Heart left ventricle (tissue), 13 donors: Measurements from ENCODE around the gene STK26.

Experiments used
- CTCF ChIP-seq, 12 donors: fragments of 200-600 bp; sonication (generic) in 4 of 12; IDR thresholded peaks; one replicate each; pipeline versions ENCODE4 v1.5.0 to v1.8.0; 2018 to 2022; ENCODE audit warnings: antibody characterized with exemption in 12 of 12, mild to moderate bottlenecking in 5 of 12
- POLR2A ChIP-seq, 2 donors: fragments of 450-650 bp; IDR thresholded peaks; one replicate each; pipeline ENCODE4 v1.6.1; 2017; ENCODE audit warnings: antibody characterized with exemption in 2 of 2, mild to moderate bottlenecking in 2 of 2, moderate library complexity in 2 of 2
- donor health status: ischemic (EF 13 %, LVEDD 7.1; RV severe dilation, severe dysfunction).
- donor health status: DM: no; HTN: yes; CAD: no.
- donor health status: DM: no; HTN: no; CAD: no.
- donor health status: ischemic (EF 25% LVEDD 6.9; RV normal size, moderate dysfunction).
- donor health status: ischemic (EF 25% LVEDD 5.7; RV mildly dilated, moderate dysfunction).
- donor health status: ischemic (EF 35%, LVEDD 5.7; RV mildly dilated, moderate dysfunction).
- donor health status: nonischemic (EF 11% LVEDD 7.7; RV severe dilation, severe dysfunction).
- donor health status: DM: yes; HTN: yes; CAD: no.
- donor health status: PGD.
- donor health status: ischemic (EF 29% LVEDD 5.4; RV normal size, mild dysfunction).
- donor health status: nonischemic (EF 23%, LVEDD 6.1; RV moderate dilation, normal function).

DNA sequence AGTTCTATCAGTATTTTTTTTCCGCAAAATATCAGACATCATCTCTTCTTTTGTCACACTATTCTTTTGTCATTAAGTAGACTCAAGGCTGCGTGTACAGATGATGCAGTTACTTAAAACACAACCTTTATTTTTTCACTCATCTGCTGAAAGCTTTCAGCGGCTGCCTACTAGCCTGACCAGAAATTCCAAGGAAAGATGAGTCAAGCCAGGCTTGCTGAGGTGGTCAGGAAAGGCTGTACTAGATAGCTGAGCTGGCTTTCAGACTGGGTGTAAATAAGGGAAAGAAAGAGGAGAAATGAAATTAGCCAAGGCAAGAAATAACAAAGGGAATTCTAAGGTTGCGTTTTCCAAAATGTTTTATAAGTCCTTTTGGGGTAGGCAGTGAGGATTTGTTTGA is 17.9 kb downstream of the STK26 start:
- TF ChIP-seq CTCF (IDR thresholded peaks at IDR 0.05) (no peak), POLR2A (IDR thresholded peaks at IDR 0.05) (no peak)
